ENCODE results near the gene ARHGEF17.

The ARHGEF17 gene

DNA sequence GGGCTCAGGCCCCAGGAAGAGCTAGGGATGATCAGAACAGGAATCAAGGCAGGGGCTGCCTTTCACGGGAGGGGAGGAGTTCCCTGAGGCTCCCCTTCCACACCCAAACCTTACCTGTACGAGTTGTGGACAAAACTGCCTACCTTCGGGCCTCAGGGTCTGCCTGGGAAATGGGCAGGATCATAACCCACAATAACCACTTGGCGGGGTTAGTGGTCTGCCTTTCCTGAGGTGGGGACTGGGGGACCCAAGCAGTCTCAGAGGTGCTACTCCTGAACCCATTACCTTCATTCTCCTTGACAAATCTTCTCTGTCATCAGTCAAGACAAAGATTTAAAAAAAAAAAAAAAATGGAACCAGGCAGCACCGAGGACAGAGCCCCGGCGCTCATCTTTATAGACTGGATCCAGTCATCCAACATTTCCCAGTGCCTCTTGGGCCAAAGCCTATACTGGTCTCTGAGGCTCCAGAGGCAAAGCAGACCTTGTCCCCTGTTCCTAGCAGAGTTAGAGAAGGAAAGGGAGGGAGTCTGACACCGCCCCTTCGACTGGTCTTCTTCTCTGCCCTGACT, 21.8 kb upstream of the ARHGEF17 start:
- H3K4me1 ChIP-seq (ENCODE audit: control insufficient read depth, low read length) = peaks cover 23% of the 10 kb centered on the region
- H3F3A ChIP-seq (ENCODE audit: control insufficient read depth, insufficient read depth) = no peaks in the 10 kb centered on the region
- H3K9me3 ChIP-seq (ENCODE audit: control insufficient read depth, insufficient read depth, low read length) = no peaks in the 10 kb centered on the region
- no peak overlapping the region for H3K4me3 ChIP-seq (ENCODE audit: low read length)
- no peaks in the 10 kb centered on the region for H4K20me1 ChIP-seq (ENCODE audit: control insufficient read depth, insufficient read depth, low read depth, low read length)
- H3K27me3 ChIP-seq (ENCODE audit: control insufficient read depth, low read length) = no peaks in the 10 kb centered on the region
- no peak overlapping the region for H3K27ac ChIP-seq (ENCODE audit: low read depth, low read length)
- no peaks in the 10 kb centered on the region for H3K36me3 ChIP-seq (ENCODE audit: control insufficient read depth, low read length)
- no peaks in the 10 kb centered on the region for H3K9me2 ChIP-seq (replicated peaks; ENCODE audit: control insufficient read depth, low read length)
- TF ChIP-seq EZH2phosphoT487 (IDR thresholded peaks at IDR 0.05; ENCODE audit: borderline replicate concordance, low read length) = no peak
- TF ChIP-seq, protein P1, sequence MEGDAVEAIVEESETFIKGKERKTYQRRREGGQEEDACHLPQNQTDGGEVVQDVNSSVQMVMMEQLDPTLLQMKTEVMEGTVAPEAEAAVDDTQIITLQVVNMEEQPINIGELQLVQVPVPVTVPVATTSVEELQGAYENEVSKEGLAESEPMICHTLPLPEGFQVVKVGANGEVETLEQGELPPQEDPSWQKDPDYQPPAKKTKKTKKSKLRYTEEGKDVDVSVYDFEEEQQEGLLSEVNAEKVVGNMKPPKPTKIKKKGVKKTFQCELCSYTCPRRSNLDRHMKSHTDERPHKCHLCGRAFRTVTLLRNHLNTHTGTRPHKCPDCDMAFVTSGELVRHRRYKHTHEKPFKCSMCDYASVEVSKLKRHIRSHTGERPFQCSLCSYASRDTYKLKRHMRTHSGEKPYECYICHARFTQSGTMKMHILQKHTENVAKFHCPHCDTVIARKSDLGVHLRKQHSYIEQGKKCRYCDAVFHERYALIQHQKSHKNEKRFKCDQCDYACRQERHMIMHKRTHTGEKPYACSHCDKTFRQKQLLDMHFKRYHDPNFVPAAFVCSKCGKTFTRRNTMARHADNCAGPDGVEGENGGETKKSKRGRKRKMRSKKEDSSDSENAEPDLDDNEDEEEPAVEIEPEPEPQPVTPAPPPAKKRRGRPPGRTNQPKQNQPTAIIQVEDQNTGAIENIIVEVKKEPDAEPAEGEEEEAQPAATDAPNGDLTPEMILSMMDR (IDR thresholded peaks at IDR 0.05; ENCODE audit: low read depth, low read length, poor library complexity, severe bottlenecking) = no peak
- H3K4me2 ChIP-seq (ENCODE audit: low read length) = no peak overlapping the region
- no peaks in the 10 kb centered on the region for H3K79me2 ChIP-seq (ENCODE audit: control insufficient read depth, low read length)

DNA sequence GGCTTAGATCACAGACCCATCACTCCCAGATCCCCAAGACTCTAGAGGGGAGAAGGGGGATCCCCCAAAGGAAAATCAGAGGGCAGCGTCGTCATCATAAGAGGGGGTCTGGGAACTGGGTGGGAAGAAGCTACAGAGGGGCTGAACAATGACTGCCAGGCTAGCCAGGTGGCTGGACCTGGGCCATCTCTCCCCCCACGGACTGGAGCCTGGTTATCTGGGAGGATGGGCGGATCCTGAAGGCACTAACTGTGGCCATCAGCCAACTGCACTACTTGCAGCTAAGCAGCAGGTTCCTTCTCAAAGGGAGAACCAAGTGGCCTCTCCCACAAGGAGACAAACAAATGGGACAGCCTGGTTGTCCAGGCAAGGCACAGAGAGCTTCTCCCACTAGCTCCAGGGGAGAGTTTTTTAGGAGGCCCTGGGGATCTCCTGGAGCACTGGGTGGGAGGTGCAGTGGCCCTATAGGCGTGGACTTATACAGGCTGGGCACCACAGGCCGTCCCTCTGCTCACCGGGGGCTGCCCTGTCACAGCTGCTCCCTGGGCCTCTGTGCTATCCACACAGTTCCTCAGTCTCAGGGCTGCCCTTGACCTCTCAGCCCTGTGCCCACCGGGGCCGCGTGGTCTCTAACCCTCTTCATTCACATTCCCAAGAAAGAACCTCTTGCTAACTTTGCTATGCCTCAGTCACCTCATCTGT, 20.5 kb upstream of the ARHGEF17 start:
- H3K27me3 ChIP-seq (ENCODE audit: control insufficient read depth, low read length) = no peaks in the 10 kb centered on the region
- H3K9me3 ChIP-seq (ENCODE audit: control insufficient read depth, insufficient read depth, low read length) = no peaks in the 10 kb centered on the region
- H3K4me2 ChIP-seq (ENCODE audit: low read length) = peak overlapping the region; percentile 45
- no peak overlapping the region for H3K4me3 ChIP-seq (ENCODE audit: low read length)
- H3K36me3 ChIP-seq (ENCODE audit: control insufficient read depth, low read length) = no peaks in the 10 kb centered on the region
- no peaks in the 10 kb centered on the region for H3F3A ChIP-seq (ENCODE audit: control insufficient read depth, insufficient read depth)
- H3K4me1 ChIP-seq (ENCODE audit: control insufficient read depth, low read length) = peaks cover 23% of the 10 kb centered on the region
- H3K79me2 ChIP-seq (ENCODE audit: control insufficient read depth, low read length) = no peaks in the 10 kb centered on the region
- TF ChIP-seq, protein P1 (IDR thresholded peaks at IDR 0.05; ENCODE audit: low read depth, low read length, poor library complexity, severe bottlenecking) = no peak
- no peak for TF ChIP-seq EZH2phosphoT487 (IDR thresholded peaks at IDR 0.05; ENCODE audit: borderline replicate concordance, low read length)
- H4K20me1 ChIP-seq (ENCODE audit: control insufficient read depth, insufficient read depth, low read depth, low read length) = no peaks in the 10 kb centered on the region
- no peak overlapping the region for H3K27ac ChIP-seq (ENCODE audit: low read depth, low read length)
- no peaks in the 10 kb centered on the region for H3K9me2 ChIP-seq (replicated peaks; ENCODE audit: control insufficient read depth, low read length)

DNA sequence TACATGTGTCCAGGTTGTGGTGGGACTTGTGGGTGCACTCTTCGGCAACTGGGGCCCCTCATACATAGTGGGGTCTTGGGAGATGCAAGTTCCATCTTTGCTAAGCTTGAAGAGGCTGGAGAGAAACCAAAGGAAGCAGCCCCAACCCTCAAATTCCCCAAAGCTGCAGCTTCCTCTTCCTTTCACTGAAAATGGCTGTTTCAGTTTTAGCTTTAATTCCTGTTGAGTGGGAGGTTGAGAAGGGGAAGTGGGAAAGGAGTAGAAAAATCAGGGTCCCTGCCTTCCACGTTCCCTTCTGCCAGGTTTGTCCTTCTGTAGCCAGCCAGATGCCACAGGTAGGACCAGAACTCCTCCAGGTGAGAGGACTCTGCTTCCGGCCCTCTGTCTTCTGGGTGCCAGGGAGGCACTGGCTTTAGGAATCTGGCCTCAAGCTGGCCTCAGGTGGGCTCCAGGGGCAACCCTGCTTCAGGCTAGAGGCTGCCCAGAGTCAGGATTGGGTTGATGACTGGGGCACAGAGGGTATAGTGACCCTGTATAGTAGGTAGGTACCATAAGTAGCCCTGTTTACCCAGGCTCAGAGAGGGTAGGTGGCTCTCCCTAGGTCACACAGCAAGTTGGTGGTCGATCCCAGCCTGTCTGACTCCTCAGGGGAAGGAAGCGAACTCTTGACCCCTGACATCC, 19.7 kb upstream of the ARHGEF17 start:
- Histone ChIP-seq H3K27ac (ENCODE audit: low read depth, low read length) (no peak overlapping the region), H3K4me1 (ENCODE audit: control insufficient read depth, low read length) (peaks cover 23% of the 10 kb centered on the region), H3K79me2 (ENCODE audit: control insufficient read depth, low read length) (no peaks in the 10 kb centered on the region), H3F3A (ENCODE audit: control insufficient read depth, insufficient read depth) (no peaks in the 10 kb centered on the region), H3K27me3 (ENCODE audit: control insufficient read depth, low read length) (0 out of 2 replicates have a peak, but pooled peaks cover 1% of the 10 kb centered on the region), H3K9me2 (replicated peaks; ENCODE audit: control insufficient read depth, low read length) (no peaks in the 10 kb centered on the region), H3K4me3 (ENCODE audit: low read length) (no peak overlapping the region), H3K36me3 (ENCODE audit: control insufficient read depth, low read length) (no peaks in the 10 kb centered on the region), H3K9me3 (ENCODE audit: control insufficient read depth, insufficient read depth, low read length) (no peaks in the 10 kb centered on the region), H4K20me1 (ENCODE audit: control insufficient read depth, insufficient read depth, low read depth, low read length) (no peaks in the 10 kb centered on the region), H3K4me2 (ENCODE audit: low read length) (peak overlapping the region; percentile 45)
- no peak for TF ChIP-seq EZH2phosphoT487 (IDR thresholded peaks at IDR 0.05; ENCODE audit: borderline replicate concordance, low read length)
- TF ChIP-seq, protein P1 (IDR thresholded peaks at IDR 0.05; ENCODE audit: low read depth, low read length, poor library complexity, severe bottlenecking) = no peak
